Stimulated activated CD4-positive, alpha-beta T cell treated with anti-CD3 and anti-CD28 coated beads, Interleukin-12 subunit alpha, Interleukin-12 subunit beta, amount 100 ng/mL, for 48 hours (primary cell): Measurements from ENCODE around the gene SF3A1.
A peak's percentile ranks its signal among the peaks of the same experiment; 100 is the strongest.
"Not testable (repeated sequence)": the region's sequence is repeated elsewhere in the genome, so short reads cannot be mapped to it uniquely, and the experiment has no call there.

Experiments used
- DNase-seq, 3 donors: peaks; one replicate each; pipeline ENCODE4 v3.0.0-alpha.2; 2020; ENCODE audit warnings: low read depth in 2 of 3, low spot score in 1 of 3

SF3A1 gene

GRCh38 chr22:30354644-30355043 lies 2.0 kb downstream of the SF3A1 start:
- no peak for DNase-seq

DNA sequence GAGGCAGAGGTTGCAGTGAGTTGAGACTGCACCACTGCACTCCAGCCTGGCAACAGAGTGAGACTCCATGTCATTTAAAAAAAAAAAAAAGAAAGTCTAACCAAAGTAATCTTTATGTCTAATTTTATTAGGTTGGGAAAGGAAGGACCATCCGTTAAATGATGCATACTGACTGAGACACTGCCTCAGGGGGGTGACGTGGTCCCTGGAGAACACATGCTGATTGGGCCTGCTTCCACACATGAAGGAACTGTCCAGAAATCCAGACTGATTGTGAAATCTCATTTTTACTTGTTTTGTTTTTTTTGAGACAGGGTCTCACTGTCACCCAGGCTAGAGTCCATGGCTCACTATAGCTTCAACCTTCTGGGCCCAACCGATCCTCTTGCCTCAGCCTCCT lies 5.5 kb downstream of the SF3A1 start:
- no peak for DNase-seq

DNA sequence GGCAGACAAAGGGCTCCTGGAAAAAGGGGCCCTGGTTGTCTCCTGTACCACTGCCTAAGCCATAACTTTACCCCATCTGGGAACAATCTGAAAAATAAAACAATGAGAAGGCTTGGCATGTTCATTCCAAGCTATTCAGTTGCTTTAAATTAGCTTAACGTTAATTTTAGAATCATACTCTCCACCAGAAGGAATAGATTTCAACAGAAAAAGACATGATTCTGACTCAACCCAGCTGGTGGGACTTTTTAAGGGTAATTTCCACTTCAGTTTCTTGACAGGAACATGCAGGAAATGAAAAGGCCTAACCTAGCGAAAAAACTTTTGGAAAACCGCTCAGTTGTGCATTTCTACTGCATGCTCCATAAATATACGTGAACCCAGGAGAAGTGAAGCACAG lies 7.9 kb downstream of the SF3A1 start:
- no peak for DNase-seq

GRCh38 chr22:30348404-30348803 lies 8.3 kb downstream of the SF3A1 start:
- DNase-seq, result no peak

DNA sequence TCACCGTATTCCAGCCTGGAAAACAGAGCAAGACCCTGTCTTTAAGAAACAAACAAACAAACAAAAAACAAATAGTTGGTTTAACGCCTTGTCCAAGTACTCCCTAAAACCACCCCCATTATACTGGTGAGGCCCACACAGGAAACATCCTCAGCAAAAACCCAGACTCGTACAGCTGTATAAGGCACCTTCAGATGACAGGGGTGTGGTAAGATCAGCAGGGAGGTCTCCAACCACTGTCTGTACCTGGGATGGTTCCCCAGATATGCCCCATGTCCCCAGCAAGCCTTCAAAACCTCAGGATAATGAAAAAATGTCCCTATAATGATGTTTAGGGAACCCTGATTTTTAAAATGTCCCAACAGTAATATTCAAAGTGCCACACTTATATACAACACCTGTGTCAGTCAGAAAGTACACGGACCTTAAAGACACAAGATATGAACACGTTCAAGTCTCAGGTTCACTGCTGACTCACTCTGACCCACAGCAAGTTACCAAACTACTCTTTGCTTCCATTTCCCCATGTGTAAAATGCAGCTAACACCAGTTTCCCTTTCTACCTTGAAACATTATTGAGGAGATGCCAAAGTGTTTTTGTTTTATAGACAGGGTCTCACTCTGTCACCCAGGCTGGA lies 9.3 kb downstream of the SF3A1 start:
- DNase-seq, result no peak

DNA sequence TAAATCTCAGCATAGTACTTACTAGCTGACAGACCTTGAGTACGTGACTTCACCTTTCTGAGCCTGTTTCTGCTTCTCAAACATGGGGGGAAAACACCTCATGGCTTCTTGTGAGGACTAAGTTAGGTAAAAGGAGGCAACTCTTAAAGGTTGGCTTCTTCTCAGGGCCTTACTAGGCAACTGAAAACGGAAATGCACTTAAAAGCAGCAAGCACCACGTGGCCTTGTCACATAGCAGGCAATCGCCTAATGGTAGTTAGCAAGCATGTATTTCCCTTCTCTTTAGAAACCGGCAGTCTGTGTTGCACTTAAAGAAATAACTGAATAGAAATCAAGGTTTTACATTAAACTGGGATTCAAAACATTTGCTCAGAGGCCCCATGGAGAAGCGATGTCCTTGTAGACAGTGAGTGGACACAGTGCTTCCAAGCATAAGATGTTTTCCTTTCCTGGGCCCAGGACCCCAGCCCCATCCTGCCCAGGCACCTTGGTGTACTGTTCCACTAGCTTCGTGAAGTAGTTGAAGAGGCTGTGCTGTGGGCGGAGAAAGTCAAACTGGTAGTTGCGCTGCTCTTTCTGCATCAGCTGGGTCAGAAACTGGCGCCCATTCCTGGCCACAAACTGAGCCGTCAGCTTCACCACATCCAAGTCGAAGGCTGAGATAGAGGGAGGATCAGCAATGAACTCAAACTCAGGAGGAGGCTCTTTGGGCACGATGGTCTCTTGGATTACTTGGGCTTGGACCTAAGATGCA lies 12.1 kb downstream of the SF3A1 start:
- DNase-seq, result peak; percentile 31 to 46 (median 45)

DNA sequence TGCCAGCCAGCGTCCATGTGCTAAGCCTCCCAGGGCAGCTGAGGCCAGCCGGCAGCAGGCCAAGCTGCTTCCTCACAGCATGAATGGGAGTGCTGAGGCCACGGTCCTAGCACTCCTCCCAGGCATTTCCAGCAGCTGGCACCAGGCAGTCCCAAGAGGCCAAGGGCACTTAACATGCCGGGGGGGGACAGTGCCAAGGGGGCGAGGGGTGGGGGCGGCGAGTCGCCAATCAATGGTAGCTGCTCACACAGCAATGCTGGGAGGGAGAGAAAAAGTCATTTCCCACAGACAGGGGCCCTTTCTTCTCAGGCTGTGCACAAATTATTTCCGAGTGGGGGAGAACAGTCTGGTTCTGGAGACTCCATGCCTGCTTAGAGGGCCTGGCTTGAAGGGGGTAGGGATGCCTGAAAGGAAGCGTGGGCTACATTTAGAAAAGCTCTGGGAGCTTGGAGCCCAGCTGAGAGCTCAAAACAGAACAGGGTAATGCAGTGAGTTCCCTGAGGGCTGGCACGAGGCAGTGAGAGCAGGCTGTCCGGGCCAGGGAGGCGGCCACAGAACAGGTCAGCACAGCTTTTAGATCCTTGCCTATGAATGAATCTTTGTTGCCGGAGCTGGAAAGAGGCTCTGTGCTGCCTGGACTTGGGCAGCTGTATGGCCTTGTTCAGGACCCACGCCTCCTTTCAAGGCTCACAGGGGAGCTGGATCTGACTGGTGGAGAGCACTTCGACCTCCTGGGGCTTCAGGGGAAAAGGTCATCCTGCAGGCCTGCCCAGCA lies 15.6 kb downstream of the SF3A1 start:
- DNase-seq, result no peak

DNA sequence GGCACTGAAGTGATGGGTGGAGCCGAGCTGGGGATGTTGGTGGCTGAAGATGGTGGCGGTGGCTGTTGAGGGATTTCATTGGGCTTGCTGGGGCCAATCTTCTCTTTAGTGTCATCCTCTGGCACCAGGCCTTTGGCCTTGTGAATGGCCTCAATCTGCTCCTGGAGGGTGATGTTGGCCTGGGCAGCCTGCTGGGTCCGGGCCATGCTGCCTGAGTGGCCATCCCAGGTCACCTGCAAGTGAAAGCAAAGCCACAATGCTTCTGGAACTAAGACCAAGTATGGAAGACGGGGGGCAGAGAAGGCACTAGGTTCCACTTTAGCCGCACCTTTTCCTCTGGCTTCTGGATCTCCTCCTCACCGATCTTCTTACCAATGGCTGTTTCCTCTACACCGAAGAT lies 17.9 kb downstream of the SF3A1 start:
- DNase-seq, result no peak

DNA sequence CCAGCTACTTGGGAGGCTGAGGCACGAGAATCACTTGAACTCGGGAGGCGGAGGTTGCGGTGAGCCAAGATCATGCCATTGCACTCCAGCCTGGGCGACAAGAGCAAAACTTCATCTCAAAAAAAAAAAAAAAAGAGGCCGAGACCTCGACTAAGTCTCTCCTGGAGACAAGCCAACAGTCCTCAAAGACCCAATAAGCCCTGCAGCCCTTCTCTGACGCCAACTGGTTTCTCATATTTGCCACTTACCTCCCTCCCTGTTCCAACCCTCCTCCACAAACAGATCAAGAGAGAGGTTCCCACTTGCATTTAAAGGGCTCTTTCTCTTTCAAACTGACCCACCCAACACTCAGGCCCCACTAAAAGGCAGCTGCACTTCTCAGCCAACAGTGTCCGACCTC lies 18.4 kb downstream of the SF3A1 start:
- DNase-seq, result not testable (repeated sequence)

DNA sequence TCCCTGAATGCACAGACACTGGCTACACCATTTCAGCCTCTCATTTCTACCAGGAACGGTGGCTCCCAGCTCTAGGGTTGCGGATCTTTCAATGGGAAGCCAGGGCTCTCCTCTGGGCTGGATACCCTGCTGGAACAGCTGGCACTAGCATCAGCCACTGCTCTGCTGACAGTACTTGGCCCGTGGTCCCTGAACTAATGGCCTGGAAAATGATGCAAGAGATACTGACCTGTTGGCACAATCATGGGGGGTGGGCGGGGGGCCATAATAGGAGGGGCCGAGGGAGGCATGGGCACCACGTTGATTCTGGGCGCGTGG lies 19.3 kb downstream of the SF3A1 start:
- no peak for DNase-seq

GRCh38 chr22:30336752-30337460 lies 19.8 kb downstream of the SF3A1 start:
- no peak for DNase-seq

GRCh38 chr22:30335236-30335635 lies 21.5 kb downstream of the SF3A1 start:
- no peak for DNase-seq

- no peak for DNase-seq
These were observed 22.0 kb downstream of the SF3A1 start for GRCh38 chr22:30334646-30335045.

- DNase-seq, result no peak
These were observed 23.0 kb downstream of the SF3A1 start for GRCh38 chr22:30333707-30334087.

- no peak for DNase-seq
These were observed 23.5 kb downstream of the SF3A1 start for GRCh38 chr22:30332994-30333706.

DNA sequence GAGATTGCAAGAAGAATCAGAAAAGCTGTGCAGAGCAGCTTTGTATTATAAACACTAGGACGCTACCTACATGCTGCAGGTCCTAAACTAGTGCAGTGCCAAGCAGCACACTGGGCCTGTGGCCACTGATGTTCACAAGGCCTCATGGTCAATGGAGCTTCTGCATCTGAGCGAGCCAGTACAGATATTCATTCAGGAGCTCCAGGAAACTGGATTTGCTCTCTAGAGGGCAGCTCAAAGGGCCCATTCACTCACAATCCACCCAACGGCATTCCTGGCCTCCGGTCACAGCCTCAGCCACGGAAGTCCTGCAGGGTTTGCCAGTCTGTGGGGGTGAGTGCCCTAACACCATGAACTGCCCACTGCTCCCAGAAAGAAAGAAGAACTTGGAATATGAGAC lies 24.1 kb downstream of the SF3A1 start:
- no peak for DNase-seq

- DNase-seq, result no peak
These were observed 28.1 kb downstream of the SF3A1 start for GRCh38 chr22:30328466-30329049.

DNA sequence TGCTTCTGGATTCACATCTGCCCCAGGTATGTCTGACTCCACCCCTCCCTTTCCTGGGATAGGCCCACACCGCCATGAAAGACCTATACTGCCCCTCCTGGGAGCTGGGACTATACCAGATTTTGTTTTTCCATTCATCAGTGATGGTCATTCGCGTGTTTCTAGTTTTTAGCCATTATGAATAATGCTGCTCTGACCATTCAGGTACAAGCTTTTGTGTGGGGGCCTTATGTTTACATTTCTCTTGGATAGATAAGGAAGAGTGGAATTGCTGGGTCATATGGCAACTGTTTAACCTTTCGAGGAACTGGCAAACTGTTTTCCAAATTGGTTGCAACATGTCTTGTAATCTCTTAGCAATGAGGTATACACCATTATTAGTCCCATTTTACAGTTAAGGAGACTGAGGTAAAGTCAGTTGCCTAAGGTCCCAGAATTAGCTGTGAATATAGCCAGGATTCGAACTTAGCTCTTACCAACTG lies 28.8 kb downstream of the SF3A1 start:
- no peak for DNase-seq

GRCh38 chr22:30326706-30327362 lies 29.9 kb downstream of the SF3A1 start, which contains the start of gene TBC1D10A:
TSS of gene TBC1D10A (minus strand) at chr22:30326941. CDS start at chr22:30326881, 60 bp downstream.
- peak; percentile 84 to 89 (median 86) for DNase-seq

DNA sequence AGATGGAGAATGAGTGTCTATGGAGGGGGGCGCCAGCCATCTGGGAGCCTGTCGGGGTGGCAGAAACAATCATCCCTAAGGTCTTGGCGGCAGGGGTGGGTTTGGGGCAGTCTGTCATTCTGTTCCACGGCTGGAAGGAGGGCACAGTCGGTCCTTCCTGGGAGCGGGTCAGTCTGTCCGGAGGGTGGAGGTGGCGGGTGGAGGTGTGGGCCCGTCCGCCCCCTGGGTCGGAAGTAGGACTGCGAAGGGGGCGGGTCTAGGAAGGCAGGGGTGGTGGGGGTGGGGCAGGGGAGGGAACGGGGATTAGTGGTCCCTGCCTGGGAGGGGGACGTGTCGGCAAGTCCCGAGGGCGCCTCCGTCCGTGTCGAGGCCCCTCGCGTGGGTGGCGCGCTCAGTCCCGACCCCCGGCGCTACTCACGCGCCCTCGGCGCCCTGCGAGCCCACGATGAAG lies 30.4 kb downstream of the SF3A1 start:
- no peak for DNase-seq
